Neural cell (in vitro differentiated cells): Measurements from ENCODE around the gene LCORL. TPM values are rescaled to one million over a fixed set of nuclear protein-coding genes. Genes with fewer than 3 reads are reported as not detected.

Source experiments
- H2AFZ ChIP-seq: fragments of 200-600, 300-800 bp; sonication (generic), shearing (Covaris generic); 2 replicates; pipeline ENCODE4 v1.6.0; 2014; ENCODE audit warnings: low read depth, mild to moderate bottlenecking, antibody characterized with exemption, low read length, moderate library complexity
- H3F3A ChIP-seq: fragments of 200-600 bp; shearing (Covaris generic); 2 replicates; pipeline ENCODE4 v1.6.1; 2016; ENCODE audit warnings: mild to moderate bottlenecking, moderate library complexity, mixed read lengths, antibody characterized with exemption, low read length; ENCODE audit not compliant: insufficient read depth, poor library complexity, severe bottlenecking
- H3K27ac ChIP-seq: fragments of 200-600, 300-800 bp; sonication (generic), shearing (Covaris generic); 2 replicates; pipeline ENCODE4 v1.5.1; 2014; ENCODE audit warnings: mild to moderate bottlenecking, low read length, moderate library complexity
- H3K27me3 ChIP-seq: fragments of 300-800, 200-600 bp; sonication (generic), shearing (Covaris generic); 2 replicates; pipeline ENCODE4 v1.6.0; 2014; ENCODE audit warnings: mild to moderate bottlenecking, low read depth, low read length, moderate library complexity; ENCODE audit not compliant: insufficient read depth
- H3K36me3 ChIP-seq: fragments of 300-800, 200-600 bp; sonication (generic), shearing (Covaris generic); 2 replicates; pipeline ENCODE4 v1.5.1; 2014; ENCODE audit warnings: mild to moderate bottlenecking, antibody characterized with exemption, low read length, moderate library complexity; ENCODE audit not compliant: insufficient read depth
- H3K4me2 ChIP-seq: fragments of 300-800, 200-600 bp; sonication (generic), shearing (Covaris generic); 2 replicates; pipeline ENCODE4 v1.6.0; 2014; ENCODE audit warnings: mild to moderate bottlenecking, low read length
- H3K4me3 ChIP-seq: fragments of 300-800, 200-600 bp; sonication (generic), shearing (Covaris generic); 2 replicates; pipeline ENCODE4 v1.5.1; 2014; ENCODE audit warnings: mild to moderate bottlenecking, low read length, moderate library complexity
- H3K79me2 ChIP-seq: fragments of 200-600 bp; shearing (Covaris generic); replicated peaks from 2 replicates; pipeline ENCODE4 v1.6.0; 2014; ENCODE audit warnings: mild to moderate bottlenecking, low read length, moderate library complexity; ENCODE audit not compliant: insufficient read depth
- H3K9ac ChIP-seq: fragments of 300-800, 200-600 bp; sonication (generic), shearing (Covaris generic); 2 replicates; pipeline ENCODE4 v1.6.1; 2016; ENCODE audit warnings: mild to moderate bottlenecking, low read length, mixed read lengths
- H3K9me2 ChIP-seq: fragments of 200-600 bp; shearing (Covaris generic); 2 replicates; pipeline ENCODE4 v1.6.1; 2016; ENCODE audit warnings: mild to moderate bottlenecking, low read length, mixed read lengths; ENCODE audit not compliant: insufficient read depth
- H3K9me3 ChIP-seq: fragments of 200-600, 300-800 bp; sonication (generic), shearing (Covaris generic); 2 replicates; pipeline ENCODE4 v1.6.1; 2016; ENCODE audit warnings: mild to moderate bottlenecking, mixed run types, low read length, moderate library complexity, mixed read lengths
- H4K20me1 ChIP-seq: fragments of 200-600 bp; shearing (Covaris generic); 2 replicates; pipeline ENCODE4 v1.6.1; 2016; ENCODE audit warnings: mild to moderate bottlenecking, mixed run types; ENCODE audit not compliant: insufficient read depth
- MXI1 ChIP-seq: fragments of 450-650 bp; conservative IDR thresholded peaks from 2 replicates; pipeline ENCODE4 v1.6.1; 2014; ENCODE audit warnings: antibody characterized with exemption, mild to moderate bottlenecking; ENCODE audit not compliant: poor library complexity, severe bottlenecking
- POLR2AphosphoS5 ChIP-seq: IDR thresholded peaks from 2 replicates; pipeline ENCODE4 v1.6.1; 2012
- polyA plus RNA-seq: library from polyadenylated mRNA; depleted of rRNA; stranded (reverse); fragments of >200 nt; gene quantifications from 2 replicates; pipeline ENCODE4 v1.2.3, GENCODE V29; 2014
- TF ChIP-seq, protein P1 (sequence below): fragments of 450-650 bp; IDR thresholded peaks from 2 replicates; pipeline ENCODE4 v1.5.1; 2014; ENCODE audit warnings: antibody characterized with exemption, mild to moderate bottlenecking, moderate library complexity; ENCODE audit not compliant: poor library complexity, severe bottlenecking

LCORL gene
- polyA plus RNA-seq, 1 donor from 2014 or later, result 49.0 TPM

DNA sequence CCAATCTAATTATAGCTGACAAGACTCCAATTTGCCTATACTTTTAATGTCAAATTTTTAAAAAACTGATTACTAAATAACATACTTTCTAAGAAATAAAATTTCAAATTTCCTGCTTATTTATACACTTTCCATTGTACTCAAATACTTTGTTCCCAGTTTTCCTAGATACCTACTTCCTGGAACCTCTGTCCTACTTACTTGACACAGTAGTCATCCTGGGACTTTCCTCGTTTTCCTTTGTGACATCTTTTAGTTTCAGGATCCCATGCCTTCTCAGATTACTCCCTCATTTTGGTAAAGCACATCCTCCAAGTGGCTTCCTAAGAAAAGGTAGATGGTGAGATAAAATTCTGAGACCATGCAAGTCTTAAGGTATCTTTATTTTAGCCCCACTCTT is 226.8 kb downstream of the LCORL start:
- Histone ChIP-seq H3K9me3 (no peaks in the 10 kb centered on the region), H3K36me3 (peaks cover 6% of the 10 kb centered on the region), H3K9ac (no peak overlapping the region), H2AFZ (no peak overlapping the region), H3F3A (no peaks in the 10 kb centered on the region), H3K4me2 (no peak overlapping the region), H3K27me3 (no peaks in the 10 kb centered on the region), H3K4me3 (no peak overlapping the region), H3K9me2 (no peaks in the 10 kb centered on the region), H3K27ac (no peak overlapping the region), H4K20me1 (no peaks in the 10 kb centered on the region), H3K79me2 (no peaks in the 10 kb centered on the region)
- TF ChIP-seq POLR2AphosphoS5 (no peak), MXI1 (no peak)
- TF ChIP-seq, protein P1, sequence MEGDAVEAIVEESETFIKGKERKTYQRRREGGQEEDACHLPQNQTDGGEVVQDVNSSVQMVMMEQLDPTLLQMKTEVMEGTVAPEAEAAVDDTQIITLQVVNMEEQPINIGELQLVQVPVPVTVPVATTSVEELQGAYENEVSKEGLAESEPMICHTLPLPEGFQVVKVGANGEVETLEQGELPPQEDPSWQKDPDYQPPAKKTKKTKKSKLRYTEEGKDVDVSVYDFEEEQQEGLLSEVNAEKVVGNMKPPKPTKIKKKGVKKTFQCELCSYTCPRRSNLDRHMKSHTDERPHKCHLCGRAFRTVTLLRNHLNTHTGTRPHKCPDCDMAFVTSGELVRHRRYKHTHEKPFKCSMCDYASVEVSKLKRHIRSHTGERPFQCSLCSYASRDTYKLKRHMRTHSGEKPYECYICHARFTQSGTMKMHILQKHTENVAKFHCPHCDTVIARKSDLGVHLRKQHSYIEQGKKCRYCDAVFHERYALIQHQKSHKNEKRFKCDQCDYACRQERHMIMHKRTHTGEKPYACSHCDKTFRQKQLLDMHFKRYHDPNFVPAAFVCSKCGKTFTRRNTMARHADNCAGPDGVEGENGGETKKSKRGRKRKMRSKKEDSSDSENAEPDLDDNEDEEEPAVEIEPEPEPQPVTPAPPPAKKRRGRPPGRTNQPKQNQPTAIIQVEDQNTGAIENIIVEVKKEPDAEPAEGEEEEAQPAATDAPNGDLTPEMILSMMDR, result no peak

Other genes with a start within 250 kb of the LCORL start
- gene FAM184B, start 240.1 kb downstream of the LCORL start, polyA plus RNA-seq, result 0.10 TPM in 1 of 2 replicates, not detected in the other
- gene DCAF16, start 211.0 kb downstream of the LCORL start, polyA plus RNA-seq, result 38.0 and 41.3 TPM in 2 replicates
- gene NCAPG, start 210.8 kb downstream of the LCORL start, polyA plus RNA-seq, result 2.8 and 3.1 TPM in 2 replicates